SKM-1 (cell line): ENCODE results near the gene UBALD2.
A peak's percentile ranks its signal among the peaks of the same experiment; 100 is the strongest.
"Not testable (repeated sequence)": the region's sequence is repeated elsewhere in the genome, so short reads cannot be mapped to it uniquely, and the experiment has no call there.

Source experiments
- DNase-seq: peaks from one replicate; lab custom pipeline; 2025; ENCODE audit not compliant: unreplicated experiment; lab: John Stamatoyannopoulos, UW

UBALD2 gene

GRCh38 chr17:76264755-76265623 is at the start of gene UBALD2:
Gene UBALD2, plus strand, starts transcription at chr17:76265348. Its CDS starts 158 bp downstream, at chr17:76265506.
- DNase-seq = peak; percentile 97

GRCh38 chr17:76217081-76217480 is 48.1 kb upstream of the UBALD2 start:
- no peak for DNase-seq

- no peak for DNase-seq
Measured at GRCh38 chr17:76219670-76220383, 45.3 kb upstream of the UBALD2 start.

- no peak for DNase-seq
Measured at GRCh38 chr17:76223802-76224201, 41.3 kb upstream of the UBALD2 start.

- not testable (repeated sequence) for DNase-seq
Measured at GRCh38 chr17:76225373-76226086, 39.6 kb upstream of the UBALD2 start.

GRCh38 chr17:76226749-76227148 is 38.4 kb upstream of the UBALD2 start:
- not testable (repeated sequence) for DNase-seq

GRCh38 chr17:76232342-76232741 is 32.8 kb upstream of the UBALD2 start:
- DNase-seq = no peak

GRCh38 chr17:76233588-76234353 is 31.4 kb upstream of the UBALD2 start:
- no peak for DNase-seq

GRCh38 chr17:76234354-76234679 is 30.8 kb upstream of the UBALD2 start:
- no peak for DNase-seq

GRCh38 chr17:76235883-76236282 is 29.3 kb upstream of the UBALD2 start:
- DNase-seq = no peak

- no peak for DNase-seq
Measured at GRCh38 chr17:76236603-76237002, 28.5 kb upstream of the UBALD2 start.

- no peak for DNase-seq
Measured at GRCh38 chr17:76237859-76238313, 27.3 kb upstream of the UBALD2 start.

GRCh38 chr17:76238847-76239537 is 26.2 kb upstream of the UBALD2 start:
- DNase-seq = no peak

- DNase-seq = no peak
Measured at GRCh38 chr17:76239538-76240274, 25.4 kb upstream of the UBALD2 start.

GRCh38 chr17:76240461-76241203 is 24.5 kb upstream of the UBALD2 start, which contains the start of gene RNF157:
Gene RNF157, minus strand, starts transcription at chr17:76240493. Its CDS starts 253 bp downstream, at chr17:76240240.
- DNase-seq = no peak

- no peak for DNase-seq
Measured at GRCh38 chr17:76241204-76241538, 24.0 kb upstream of the UBALD2 start.

- DNase-seq = no peak
Measured at GRCh38 chr17:76241691-76242255, 23.4 kb upstream of the UBALD2 start.

GRCh38 chr17:76243826-76244679 is 21.1 kb upstream of the UBALD2 start:
- no peak for DNase-seq
